SK-N-SH (cell line): ENCODE data around the gene P2RY6. TPM values are rescaled to one million over a fixed set of nuclear protein-coding genes. Genes with fewer than 3 reads are reported as not detected.

Experiments used
- CTCF ChIA-PET: fragments of 300-600, 350-600 bp; formaldehyde crosslinking; extraction: SDS; loops from one replicate; lab custom pipeline; 2021; lab: Yijun Ruan, JAX
- POLR2A ChIA-PET: fragments of 350-600 bp; sonication (Branson Sonifier 250); formaldehyde crosslinking; extraction: SDS; loops from one replicate; lab custom pipeline; 2020; ENCODE audit warnings: antibody characterized with exemption, inconsistent platforms; lab: Yijun Ruan, JAX
- DNase-seq: peaks from one replicate; pipeline ENCODE4 v3.0.0; 2012
- H2AFZ ChIP-seq: fragments of 200-600 bp; sonication (generic); 2 replicates; pipeline ENCODE4 v1.8.1; 2016; ENCODE audit warnings: antibody characterized with exemption, mild to moderate bottlenecking, low read depth
- H3F3A ChIP-seq: fragments of 200-600 bp; sonication (generic); replicated peaks from 2 replicates; pipeline ENCODE3; 2016; ENCODE audit warnings: antibody characterized with exemption, mild to moderate bottlenecking; ENCODE audit not compliant: insufficient read depth
- H3K27ac ChIP-seq, 2 experiments: fragments of 200-500 bp in 1 of 2; fragments of 200-600 bp in 1 of 2; sonication (Bioruptor generic) in 1 of 2; sonication (generic), shearing (Covaris generic) in 1 of 2; 2 replicates each; pipeline versions ENCODE4 v1.5.1 to v1.6.1; 2014 to 2016; ENCODE audit warnings: low read depth in 2 of 2, inconsistent platforms in 1 of 2, low read length in 1 of 2, mild to moderate bottlenecking in 1 of 2, mixed read lengths in 1 of 2
- H3K27me3 ChIP-seq: fragments of 200-600 bp; sonication (generic), shearing (Covaris generic); 2 replicates; pipeline ENCODE4 v1.6.1; 2016; ENCODE audit warnings: mixed run types; ENCODE audit not compliant: insufficient read depth
- H3K36me3 ChIP-seq, 2 experiments: fragments of 200-500 bp in 1 of 2; fragments of 200-600 bp in 1 of 2; sonication (Bioruptor generic) in 1 of 2; sonication (generic) in 1 of 2; replicated peaks in 1 of 2; 2 replicates each; pipeline versions ENCODE3 to v1.5.1; 2014 to 2016; ENCODE audit warnings: low read length in 1 of 2, mild to moderate bottlenecking in 1 of 2; ENCODE audit not compliant: insufficient read depth in 2 of 2, control insufficient read depth in 1 of 2
- H3K4me1 ChIP-seq, 2 experiments: fragments of 200-500 bp in 1 of 2; fragments of 200-600 bp in 1 of 2; sonication (Bioruptor generic) in 1 of 2; sonication (generic), shearing (Covaris generic) in 1 of 2; 2 replicates each; pipeline versions ENCODE4 v1.5.1 to v1.6.1; 2014 to 2016; ENCODE audit warnings: low read depth in 1 of 2, low read length in 1 of 2, mixed run types in 1 of 2; ENCODE audit not compliant: insufficient read depth in 2 of 2, control insufficient read depth in 1 of 2
- H3K4me2 ChIP-seq: fragments of 200-600 bp; sonication (generic), shearing (Covaris generic); 2 replicates; pipeline ENCODE4 v1.6.1; 2017; ENCODE audit warnings: mixed run types
- H3K4me3 ChIP-seq, 2 experiments: fragments of 200-500 bp in 1 of 2; fragments of 200-600 bp in 1 of 2; sonication (Bioruptor generic) in 1 of 2; sonication (generic), shearing (Covaris generic) in 1 of 2; 2 replicates each; pipeline versions ENCODE4 v1.5.1 to v1.8.1; 2014 to 2016; ENCODE audit warnings: low read depth in 2 of 2, inconsistent platforms in 1 of 2, low read length in 1 of 2, mild to moderate bottlenecking in 1 of 2, mixed read lengths in 1 of 2, moderate library complexity in 1 of 2
- H3K79me2 ChIP-seq: fragments of 200-600 bp; sonication (generic); 2 replicates; pipeline ENCODE4 v1.8.1; 2017; ENCODE audit warnings: mild to moderate bottlenecking; ENCODE audit not compliant: insufficient read depth
- H3K9ac ChIP-seq: fragments of 200-600 bp; sonication (generic); 2 replicates; pipeline ENCODE4 v1.6.1; 2017; ENCODE audit warnings: mixed run types
- H3K9me2 ChIP-seq: fragments of 200-600 bp; sonication (generic); 2 replicates; pipeline ENCODE4 v1.6.1; 2017; ENCODE audit warnings: mixed run types
- H3K9me3 ChIP-seq: fragments of 200-600 bp; sonication (generic); 2 replicates; pipeline ENCODE4 v1.6.1; 2017; ENCODE audit warnings: mixed run types, mild to moderate bottlenecking, moderate library complexity
- H4K20me1 ChIP-seq: fragments of 200-600 bp; sonication (generic); 2 replicates; pipeline ENCODE4 v1.6.1; 2017; ENCODE audit warnings: mild to moderate bottlenecking, mixed run types; ENCODE audit not compliant: insufficient read depth
- ELF1 ChIP-seq: IDR thresholded peaks from 2 replicates; pipeline ENCODE4 v1.4.0; 2012
- EP300 ChIP-seq, 2 experiments: IDR thresholded peaks; 2 replicates each; pipeline versions ENCODE4 v1.4.0 to v1.6.1; 2012; ENCODE audit warnings: borderline replicate concordance in 1 of 2, low read depth in 1 of 2, low read length in 1 of 2
- EZH2phosphoT487 ChIP-seq: fragments of 200-600 bp; sonication (generic); IDR thresholded peaks from 2 replicates; pipeline ENCODE4 v1.6.1; 2017; ENCODE audit warnings: low read depth, mixed run types, mild to moderate bottlenecking, antibody characterized with exemption, moderate library complexity, borderline replicate concordance
- FOXJ3 ChIP-seq: sonication (generic); formaldehyde crosslinking; IDR thresholded peaks from 2 replicates; pipeline ENCODE4 v1.5.1; 2020; ENCODE audit warnings: mild to moderate bottlenecking, missing genetic modification reagents
- FOXM1 ChIP-seq: IDR thresholded peaks from 2 replicates; pipeline ENCODE4 v1.4.0; 2012; ENCODE audit warnings: low read depth, mild to moderate bottlenecking
- JUND ChIP-seq: IDR thresholded peaks from 2 replicates; pipeline ENCODE4 v1.4.0; 2012
- MXI1 ChIP-seq: IDR thresholded peaks from 2 replicates; pipeline ENCODE4 v1.6.1; 2012; ENCODE audit warnings: mild to moderate bottlenecking, low read depth, low read length, improper control_type of control experiment
- NFIC ChIP-seq: IDR thresholded peaks from 2 replicates; pipeline ENCODE4 v1.4.0; 2012; ENCODE audit warnings: borderline replicate concordance
- NRF1 ChIP-seq: IDR thresholded peaks from 2 replicates; pipeline ENCODE4 v1.6.1; 2012; ENCODE audit warnings: low read depth, mild to moderate bottlenecking, low read length
- PBX3 ChIP-seq: IDR thresholded peaks from 2 replicates; pipeline ENCODE4; 2012
- POLR2AphosphoS5 ChIP-seq: IDR thresholded peaks from 2 replicates; pipeline ENCODE4 v1.6.1; 2012; ENCODE audit warnings: low read depth, low read length
- RAD21 ChIP-seq: IDR thresholded peaks from 2 replicates; pipeline ENCODE4 v1.6.1; 2012; ENCODE audit warnings: mild to moderate bottlenecking, low read length
- RFX5 ChIP-seq: IDR thresholded peaks from 2 replicates; pipeline ENCODE4 v1.6.1; 2012; ENCODE audit warnings: mild to moderate bottlenecking, improper control_type of control experiment, low read length
- RXRA ChIP-seq: IDR thresholded peaks from 2 replicates; pipeline ENCODE4 v1.4.0; 2012; ENCODE audit warnings: low read depth, mild to moderate bottlenecking, borderline replicate concordance
- SIN3A ChIP-seq: IDR thresholded peaks from 2 replicates; pipeline ENCODE4 v1.6.1; 2012; ENCODE audit warnings: low read depth, mild to moderate bottlenecking, low read length, moderate library complexity, borderline replicate concordance
- TCF12 ChIP-seq: IDR thresholded peaks from 2 replicates; pipeline ENCODE4 v1.4.0; 2012
- TEAD4 ChIP-seq: IDR thresholded peaks from 2 replicates; pipeline ENCODE4 v1.4.0; 2012; ENCODE audit warnings: mild to moderate bottlenecking, borderline replicate concordance; ENCODE audit not compliant: insufficient read depth
- WGBS: methylation state at CpG from one replicate; pipeline ENCODE4 v1.1.6; 2017; ENCODE audit warnings: low lambda C conversion rate; 5-methylcytosine and 5-hydroxymethylcytosine counted together
- polyA plus RNA-seq, 3 experiments: library from polyadenylated mRNA; depleted of rRNA; stranded (reverse); fragments of >200 nt; gene quantifications; 2 replicates each; pipeline ENCODE4 v1.2.3, GENCODE V29; 2012
- TF ChIP-seq, protein P1 (sequence below): fragments of 150-350 bp; IDR thresholded peaks from 2 replicates; pipeline ENCODE4 v1.6.1; 2016; ENCODE audit warnings: mild to moderate bottlenecking, low read depth, low read length
- TF ChIP-seq, protein P2 (sequence below): IDR thresholded peaks from 2 replicates; pipeline ENCODE4 v1.6.1; 2012; ENCODE audit warnings: mild to moderate bottlenecking, low read depth, low read length, moderate library complexity
- TF ChIP-seq, protein P3 (sequence below): fragments of 150-350 bp; IDR thresholded peaks from 2 replicates; pipeline ENCODE4 v1.6.1; 2017; ENCODE audit warnings: antibody characterized with exemption, low read length, low read depth, borderline replicate concordance

The P2RY6 gene
- polyA plus RNA-seq, 1 of the 3 experiments (the other 2 are of a cell fraction), result 0.15 TPM

DNA sequence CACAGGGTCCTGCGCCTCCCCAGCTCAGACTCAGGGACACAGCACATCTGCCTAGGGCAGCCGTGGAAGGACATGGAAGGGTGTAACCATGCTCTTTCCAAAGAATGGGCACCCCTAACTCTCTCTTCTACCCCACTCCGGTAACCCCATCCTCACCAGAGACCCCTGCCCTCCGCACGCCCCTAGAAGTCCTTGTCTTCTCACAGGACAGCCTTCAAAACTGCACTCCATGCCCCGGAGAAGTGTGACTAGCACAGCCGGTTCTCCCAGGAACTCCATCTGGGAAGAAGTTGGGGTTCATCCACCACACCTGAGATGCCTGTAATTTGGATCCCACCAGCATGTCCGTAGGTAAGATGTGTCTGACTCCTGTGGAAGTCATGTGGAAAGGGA is 29.0 kb upstream of the P2RY6 start:
- peaks cover 0 to 25% of the 10 kb centered on the region in 2 experiments; a peak in 2 of 4 replicates for H3K4me1 ChIP-seq
- H3K9me3 ChIP-seq, result no peaks in the 10 kb centered on the region
- peak overlapping the region in 1 of 2 experiments; percentile 56; a peak in 2 of 4 replicates for H3K27ac ChIP-seq
- no peak for TF ChIP-seq NFIC
- TF ChIP-seq, protein P1, sequence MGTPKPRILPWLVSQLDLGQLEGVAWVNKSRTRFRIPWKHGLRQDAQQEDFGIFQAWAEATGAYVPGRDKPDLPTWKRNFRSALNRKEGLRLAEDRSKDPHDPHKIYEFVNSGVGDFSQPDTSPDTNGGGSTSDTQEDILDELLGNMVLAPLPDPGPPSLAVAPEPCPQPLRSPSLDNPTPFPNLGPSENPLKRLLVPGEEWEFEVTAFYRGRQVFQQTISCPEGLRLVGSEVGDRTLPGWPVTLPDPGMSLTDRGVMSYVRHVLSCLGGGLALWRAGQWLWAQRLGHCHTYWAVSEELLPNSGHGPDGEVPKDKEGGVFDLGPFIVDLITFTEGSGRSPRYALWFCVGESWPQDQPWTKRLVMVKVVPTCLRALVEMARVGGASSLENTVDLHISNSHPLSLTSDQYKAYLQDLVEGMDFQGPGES, result no peak
- TF ChIP-seq RAD21, result no peak
- no peak for TF ChIP-seq TEAD4
- TF ChIP-seq POLR2AphosphoS5, result no peak
- TF ChIP-seq EZH2phosphoT487, result no peak
- TF ChIP-seq FOXJ3 (CRISPR knock-in tag), result no peak
- TF ChIP-seq PBX3, result no peak
- TF ChIP-seq RFX5, result no peak
- TF ChIP-seq EP300 (IDR thresholded peaks at IDR 0.05; ENCODE audit: borderline replicate concordance in 1 of 2, low read depth in 1 of 2, low read length in 1 of 2), result no peak
- no peak for TF ChIP-seq NRF1
- TF ChIP-seq FOXM1, result no peak
- TF ChIP-seq SIN3A, result no peak
- no peak for TF ChIP-seq JUND
- no peak for TF ChIP-seq TCF12
- no peaks in the 10 kb centered on the region for H3F3A ChIP-seq
- CTCF ChIA-PET, result interaction anchor here (0.5 to 11.6 kb wide), 45 partner anchors 10 to 874 kb away, joined by 3 to 283 read pairs (median 4); partner anchors contain the start of genes ATG16L2 and P2RY6
- no peak overlapping the region for H3K4me2 ChIP-seq
- no peaks in the 10 kb centered on the region for H3K36me3 ChIP-seq
- H3K9me2 ChIP-seq, result no peaks in the 10 kb centered on the region
- POLR2A ChIA-PET, result interaction anchor here (0.8 kb wide), 1 partner anchor 29 kb away, joined by 6 read pairs; the partner anchor contains the start of gene P2RY6
- peak overlapping the region in 1 of 2 experiments; percentile 35; a peak in 1 of 4 replicates for H3K4me3 ChIP-seq
- no peak overlapping the region for H3K9ac ChIP-seq
- H3K79me2 ChIP-seq, result no peaks in the 10 kb centered on the region
- 76% methylated on average over 7 of the region's 8 CpGs for WGBS
- H3K27me3 ChIP-seq, result no peaks in the 10 kb centered on the region
- H2AFZ ChIP-seq, result peak overlapping the region; percentile 57; the same call in 1 of the 2 replicates
- no peaks in the 10 kb centered on the region for H4K20me1 ChIP-seq
- no peak for DNase-seq

DNA sequence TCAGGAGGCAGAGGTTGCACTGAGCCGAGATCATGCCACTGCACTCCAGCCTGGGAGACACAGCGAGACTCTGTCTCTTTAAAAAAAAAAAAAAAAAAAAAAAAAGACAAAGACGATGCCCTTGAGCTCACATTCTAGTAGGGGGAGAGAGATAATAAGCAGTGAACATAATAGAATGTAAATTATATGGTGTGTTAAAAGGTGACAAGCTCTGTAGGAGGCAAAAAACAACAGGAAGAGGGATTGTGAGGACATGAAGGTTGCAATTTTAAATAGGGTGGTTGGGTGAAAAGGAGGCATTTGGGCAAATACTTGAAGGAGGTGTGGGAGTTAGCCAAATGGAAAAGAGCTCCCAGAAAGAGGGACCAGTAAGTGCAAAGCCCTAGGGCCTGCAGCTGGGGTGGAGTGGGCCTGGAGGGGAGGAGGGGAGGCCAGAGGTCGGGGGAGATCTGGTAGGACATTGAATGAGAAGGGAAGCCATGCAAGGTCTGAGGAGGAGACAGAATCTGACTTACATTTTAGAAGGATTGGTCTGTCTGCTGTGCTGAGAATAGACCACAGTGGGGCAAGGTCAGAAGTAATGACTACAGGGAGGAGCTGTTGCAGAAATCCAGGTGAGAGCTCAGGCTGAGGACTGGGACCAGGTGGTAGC is 27.4 kb upstream of the P2RY6 start:
- Histone ChIP-seq H3K27ac (peak overlapping the region in 1 of 2 experiments; percentile 85; a peak in 2 of 4 replicates), H3K9me3 (no peaks in the 10 kb centered on the region), H3F3A (no peaks in the 10 kb centered on the region), H3K9ac (no peak overlapping the region), H3K4me1 (peaks cover 0 to 25% of the 10 kb centered on the region in 2 experiments; a peak in 2 of 4 replicates), H2AFZ (no peak overlapping the region), H3K27me3 (no peaks in the 10 kb centered on the region), H3K36me3 (no peaks in the 10 kb centered on the region), H4K20me1 (no peaks in the 10 kb centered on the region), H3K79me2 (no peaks in the 10 kb centered on the region), H3K9me2 (no peaks in the 10 kb centered on the region), H3K4me3 (no peak overlapping the region), H3K4me2 (no peak overlapping the region)
- CTCF ChIA-PET, result interaction anchor here (0.6 to 11.6 kb wide), 12 partner anchors 23 to 414 kb away, joined by 3 to 283 read pairs (median 6); partner anchors contain the start of gene P2RY6
- DNase-seq, result no peak
- WGBS, result 68% methylated on average over 4 of the region's 4 CpGs
- POLR2A ChIA-PET, result interaction anchor here (0.7 to 1.2 kb wide), 5 partner anchors 13 to 44 kb away, joined by 3 to 8 read pairs (median 4); no protein-coding TSS in a partner anchor
- TF ChIP-seq RXRA (no peak), ELF1 (no peak), NRF1 (no peak), EZH2phosphoT487 (no peak), MXI1 (no peak)
- TF ChIP-seq, protein P2, sequence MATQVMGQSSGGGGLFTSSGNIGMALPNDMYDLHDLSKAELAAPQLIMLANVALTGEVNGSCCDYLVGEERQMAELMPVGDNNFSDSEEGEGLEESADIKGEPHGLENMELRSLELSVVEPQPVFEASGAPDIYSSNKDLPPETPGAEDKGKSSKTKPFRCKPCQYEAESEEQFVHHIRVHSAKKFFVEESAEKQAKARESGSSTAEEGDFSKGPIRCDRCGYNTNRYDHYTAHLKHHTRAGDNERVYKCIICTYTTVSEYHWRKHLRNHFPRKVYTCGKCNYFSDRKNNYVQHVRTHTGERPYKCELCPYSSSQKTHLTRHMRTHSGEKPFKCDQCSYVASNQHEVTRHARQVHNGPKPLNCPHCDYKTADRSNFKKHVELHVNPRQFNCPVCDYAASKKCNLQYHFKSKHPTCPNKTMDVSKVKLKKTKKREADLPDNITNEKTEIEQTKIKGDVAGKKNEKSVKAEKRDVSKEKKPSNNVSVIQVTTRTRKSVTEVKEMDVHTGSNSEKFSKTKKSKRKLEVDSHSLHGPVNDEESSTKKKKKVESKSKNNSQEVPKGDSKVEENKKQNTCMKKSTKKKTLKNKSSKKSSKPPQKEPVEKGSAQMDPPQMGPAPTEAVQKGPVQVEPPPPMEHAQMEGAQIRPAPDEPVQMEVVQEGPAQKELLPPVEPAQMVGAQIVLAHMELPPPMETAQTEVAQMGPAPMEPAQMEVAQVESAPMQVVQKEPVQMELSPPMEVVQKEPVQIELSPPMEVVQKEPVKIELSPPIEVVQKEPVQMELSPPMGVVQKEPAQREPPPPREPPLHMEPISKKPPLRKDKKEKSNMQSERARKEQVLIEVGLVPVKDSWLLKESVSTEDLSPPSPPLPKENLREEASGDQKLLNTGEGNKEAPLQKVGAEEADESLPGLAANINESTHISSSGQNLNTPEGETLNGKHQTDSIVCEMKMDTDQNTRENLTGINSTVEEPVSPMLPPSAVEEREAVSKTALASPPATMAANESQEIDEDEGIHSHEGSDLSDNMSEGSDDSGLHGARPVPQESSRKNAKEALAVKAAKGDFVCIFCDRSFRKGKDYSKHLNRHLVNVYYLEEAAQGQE, result no peak
- TF ChIP-seq, protein P3, sequence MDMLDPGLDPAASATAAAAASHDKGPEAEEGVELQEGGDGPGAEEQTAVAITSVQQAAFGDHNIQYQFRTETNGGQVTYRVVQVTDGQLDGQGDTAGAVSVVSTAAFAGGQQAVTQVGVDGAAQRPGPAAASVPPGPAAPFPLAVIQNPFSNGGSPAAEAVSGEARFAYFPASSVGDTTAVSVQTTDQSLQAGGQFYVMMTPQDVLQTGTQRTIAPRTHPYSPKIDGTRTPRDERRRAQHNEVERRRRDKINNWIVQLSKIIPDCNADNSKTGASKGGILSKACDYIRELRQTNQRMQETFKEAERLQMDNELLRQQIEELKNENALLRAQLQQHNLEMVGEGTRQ, result no peak
